ENCODE results near the gene SLC16A3.
"Not testable (repeated sequence)": the region's sequence is repeated elsewhere in the genome, so short reads cannot be mapped to it uniquely, and the experiment has no call there.

The SLC16A3 gene

DNA sequence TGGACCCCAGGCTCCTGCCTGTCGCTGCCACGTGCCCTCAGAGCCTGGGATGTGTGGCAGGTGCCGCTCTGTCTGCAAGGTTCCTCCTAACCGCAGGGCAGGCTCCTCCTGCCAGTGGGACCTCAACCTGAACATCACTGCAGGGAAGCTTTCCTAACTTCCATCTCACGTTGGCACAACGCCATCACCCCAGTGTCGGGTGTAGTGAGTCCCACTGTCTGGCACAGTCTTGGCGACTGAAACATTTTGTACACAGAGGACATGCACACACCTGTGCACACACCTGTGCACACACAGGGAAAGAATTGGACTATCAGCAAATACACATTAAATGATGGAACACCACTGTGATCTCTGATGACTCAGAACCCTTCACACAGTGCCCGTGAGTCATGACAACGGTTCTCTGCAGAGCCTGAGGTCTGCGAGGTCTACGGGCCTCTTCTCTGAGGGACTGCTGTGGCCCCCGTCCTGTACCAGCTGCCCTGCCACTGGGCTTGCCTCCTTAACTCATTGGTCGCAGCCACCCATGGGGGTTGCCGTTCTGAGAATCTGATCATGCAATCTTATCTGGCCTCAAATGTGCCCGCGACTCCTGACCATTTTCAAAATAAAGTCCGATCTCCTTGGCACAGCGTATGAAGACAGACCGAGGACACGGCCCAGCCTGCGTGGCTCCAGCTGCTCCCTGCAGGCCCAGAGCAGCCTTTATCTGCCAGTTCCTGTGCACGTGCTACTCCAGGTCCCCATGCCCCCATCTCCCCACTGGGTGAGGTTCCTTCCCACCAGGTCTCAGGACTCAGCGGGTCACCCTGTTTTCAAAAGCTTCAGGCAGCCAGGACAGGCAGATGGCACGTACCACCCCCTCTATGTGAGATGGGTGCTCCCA is 23.8 kb upstream of the SLC16A3 start:
- DNase-seq (ENCODE audit: low read depth), result no peak

- peak; percentile 77 for DNase-seq (ENCODE audit: low read depth)
Measured at GRCh38 chr17:82205720-82206508, 22.9 kb upstream of the SLC16A3 start.

DNA sequence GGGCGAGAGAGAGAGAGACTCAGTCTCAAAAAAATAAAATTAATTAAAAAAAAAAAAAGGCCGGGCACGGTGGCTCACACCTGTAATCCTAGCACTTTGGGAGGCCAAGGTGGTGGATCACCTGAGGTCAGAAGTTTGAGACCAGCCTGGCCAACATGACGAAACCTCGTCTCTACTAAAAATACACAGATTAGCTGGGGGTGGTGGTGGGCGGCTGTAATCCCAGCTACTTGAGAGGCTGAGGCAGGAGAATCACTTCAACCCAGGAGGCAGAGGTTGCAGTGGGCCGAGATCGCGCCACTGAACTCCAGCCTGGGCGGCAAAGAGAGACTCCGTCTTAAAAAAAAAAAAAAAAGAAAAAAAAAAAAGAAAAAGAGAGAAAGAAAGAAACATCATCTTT is 18.2 kb upstream of the SLC16A3 start:
- DNase-seq (ENCODE audit: low read depth), result not testable (repeated sequence)

DNA sequence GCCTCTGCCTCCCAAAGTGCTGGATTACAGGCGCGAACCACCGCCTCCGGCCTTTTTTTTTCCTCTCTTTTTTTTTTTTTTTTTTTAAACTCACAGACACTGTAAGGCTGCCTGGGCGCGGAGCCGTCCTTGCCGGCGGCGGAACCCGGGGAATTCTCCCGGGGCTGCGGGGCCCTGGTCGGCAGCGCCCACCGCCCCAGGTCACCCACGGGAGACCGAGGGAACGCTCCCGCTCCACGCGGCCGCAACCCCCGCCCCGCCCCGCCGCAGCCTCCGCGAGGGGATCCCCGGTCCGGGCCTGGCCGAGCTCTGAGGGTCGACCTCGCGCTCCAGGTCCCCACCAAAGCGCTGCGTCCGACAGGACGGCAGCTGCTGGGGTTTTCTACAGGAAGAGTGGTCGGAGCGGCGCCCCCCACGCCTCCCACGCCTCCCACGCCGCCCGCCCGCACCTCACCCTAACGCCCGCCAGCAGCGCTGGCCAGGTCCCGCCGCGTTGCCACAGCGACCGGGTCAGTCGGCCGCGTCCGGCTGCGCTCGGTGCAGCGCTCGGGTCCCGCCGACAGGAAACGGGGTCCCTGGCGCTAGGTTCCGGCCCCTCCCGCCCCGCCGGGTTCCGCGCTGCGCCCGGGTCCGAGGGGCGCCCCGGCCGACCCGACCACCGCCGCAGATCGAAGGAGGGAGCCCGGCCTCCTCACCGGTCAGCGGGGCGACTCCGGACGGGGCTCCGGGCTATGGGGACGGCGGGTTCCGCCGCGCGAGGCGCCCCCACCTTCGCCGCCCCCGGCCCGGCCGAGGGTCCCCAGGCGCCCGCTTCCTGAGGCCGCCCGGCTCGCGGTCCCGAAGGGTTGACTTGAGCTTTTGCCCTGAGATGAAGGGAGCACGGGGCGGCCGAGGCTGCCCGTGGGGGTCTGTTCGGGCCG is 16.3 kb upstream of the SLC16A3 start, which contains the start of gene CCDC57:
CCDC57 (minus strand) TSS at position 512 of the 920 bp plus-strand sequence. CDS start 10,898 bp downstream, outside the sequence.
- peak; percentile 62 for DNase-seq (ENCODE audit: low read depth)

DNA sequence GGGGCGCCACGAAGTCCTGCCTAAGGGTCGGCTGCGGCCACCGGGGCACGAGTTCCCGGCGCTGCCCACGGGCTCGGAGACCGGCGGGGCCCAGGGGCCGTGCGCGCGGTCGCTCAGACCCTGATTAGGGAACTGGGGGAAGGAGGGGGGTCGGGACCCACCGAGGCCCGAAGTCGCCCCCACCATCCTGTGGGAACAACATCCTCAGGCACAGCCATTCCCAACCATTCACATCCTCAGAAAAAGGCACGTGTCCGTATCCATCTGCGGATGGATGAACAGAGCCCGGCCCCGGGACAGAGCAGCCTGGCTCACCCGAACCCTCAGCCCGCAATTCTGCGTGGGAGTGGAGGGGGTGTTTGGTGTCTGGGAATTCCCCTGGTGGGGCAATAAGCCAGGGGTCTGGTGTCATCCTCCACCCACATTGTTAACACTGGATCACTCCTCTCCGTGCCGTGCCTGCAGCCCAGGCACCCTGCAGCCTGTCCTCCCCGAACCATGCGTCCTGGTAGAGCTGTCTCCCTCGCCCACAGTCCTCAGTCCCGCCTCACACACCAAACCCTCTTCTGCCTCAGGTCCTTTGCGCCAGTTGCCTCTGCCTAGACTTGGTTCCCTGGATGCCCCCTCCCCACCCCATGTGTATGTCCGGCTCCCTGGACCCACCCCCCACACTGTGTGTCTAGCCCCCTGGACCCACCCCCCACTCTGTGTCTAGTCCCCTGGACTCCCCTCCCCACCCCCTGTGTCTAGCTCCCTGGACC is 15.4 kb upstream of the SLC16A3 start:
- DNase-seq (ENCODE audit: low read depth), result peak; percentile 57

DNA sequence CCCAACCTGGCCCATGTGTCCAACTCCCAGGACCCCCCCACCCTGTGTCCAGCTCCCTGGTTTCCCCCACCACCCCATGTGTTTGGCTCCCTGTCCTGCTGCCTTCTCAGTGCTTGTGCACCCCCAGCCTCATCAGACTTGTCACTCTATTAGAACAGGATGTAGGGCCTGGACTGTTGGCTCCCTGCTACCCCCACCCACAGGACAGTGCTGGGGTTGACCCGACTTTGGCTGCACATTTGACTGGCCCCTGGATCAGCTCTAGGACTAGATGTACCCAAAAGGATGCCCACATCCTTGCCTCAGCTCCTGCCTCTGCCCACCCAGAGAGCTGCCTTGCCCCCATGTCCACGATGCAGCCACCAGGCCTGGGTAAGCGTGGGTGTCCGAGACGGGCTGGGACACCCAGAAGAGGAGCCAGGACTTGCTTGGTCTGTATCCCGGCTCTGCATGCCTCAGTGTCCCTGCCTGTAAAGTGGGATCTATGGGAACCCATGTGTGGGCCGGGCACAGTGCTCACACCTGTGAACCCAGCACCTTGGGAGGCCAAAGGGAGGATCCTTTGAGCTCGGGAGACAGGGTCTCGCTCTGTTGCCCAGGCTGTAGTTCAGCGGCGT is 14.7 kb upstream of the SLC16A3 start:
- no peak for DNase-seq (ENCODE audit: low read depth)

DNA sequence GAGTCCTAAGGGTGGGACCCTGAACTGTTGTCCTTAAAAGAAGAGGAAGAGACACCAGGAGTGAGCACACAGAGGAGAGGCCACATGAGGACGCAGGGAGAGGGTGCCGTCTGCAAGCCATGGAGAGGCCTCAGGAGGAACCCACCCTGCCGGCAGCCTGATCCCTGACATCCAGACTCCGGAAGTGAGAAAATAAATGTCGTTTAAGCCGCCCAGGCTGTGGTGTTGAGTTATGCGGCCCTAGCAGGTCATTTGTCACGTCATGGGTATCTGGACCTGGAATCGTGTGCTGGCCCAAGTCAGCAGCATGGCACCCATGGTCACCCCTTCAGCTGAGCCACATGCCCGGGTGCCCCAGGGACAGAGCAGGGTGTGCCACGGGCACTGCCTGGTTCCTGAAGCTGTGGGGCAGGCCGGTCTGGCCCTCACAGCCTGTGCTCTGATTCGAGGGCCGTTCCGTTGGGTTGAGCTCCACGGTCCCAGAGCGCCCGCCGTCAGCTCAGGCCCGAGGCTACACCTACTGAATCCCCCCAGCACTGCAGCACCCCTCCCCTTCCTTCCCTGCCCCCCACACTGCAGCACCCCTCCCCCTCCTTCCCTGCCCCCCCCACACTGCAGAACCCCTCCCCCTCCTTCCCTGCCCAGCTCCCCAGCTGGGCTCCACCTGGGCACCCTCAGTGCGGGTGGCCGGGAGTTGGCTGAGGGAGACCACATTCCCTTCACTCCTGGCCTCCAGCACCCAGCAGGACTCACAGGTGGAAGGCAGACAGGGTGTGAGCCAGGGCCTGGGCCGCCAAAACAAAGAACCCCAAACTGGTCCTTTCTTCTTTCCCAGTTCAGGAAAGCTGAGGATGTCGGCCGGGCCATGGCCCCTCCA is 13.5 kb upstream of the SLC16A3 start:
- DNase-seq (ENCODE audit: low read depth), result no peak

DNA sequence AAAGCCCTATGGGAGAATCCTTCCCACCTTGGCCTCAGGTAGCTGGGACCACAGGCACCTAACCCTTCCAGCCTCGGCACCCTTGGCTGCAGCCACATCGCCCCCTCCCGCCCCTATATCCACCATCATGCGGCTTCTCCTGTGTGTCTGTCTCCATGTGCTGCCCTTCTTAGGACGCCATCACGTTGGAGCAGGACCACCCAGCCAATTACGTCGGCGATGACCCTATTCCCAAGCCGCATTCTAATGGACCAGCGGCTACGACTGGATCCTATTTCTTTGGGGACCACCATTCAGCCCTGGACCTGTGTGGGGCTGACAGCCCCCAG is 12.9 kb upstream of the SLC16A3 start:
- no peak for DNase-seq (ENCODE audit: low read depth)

DNA sequence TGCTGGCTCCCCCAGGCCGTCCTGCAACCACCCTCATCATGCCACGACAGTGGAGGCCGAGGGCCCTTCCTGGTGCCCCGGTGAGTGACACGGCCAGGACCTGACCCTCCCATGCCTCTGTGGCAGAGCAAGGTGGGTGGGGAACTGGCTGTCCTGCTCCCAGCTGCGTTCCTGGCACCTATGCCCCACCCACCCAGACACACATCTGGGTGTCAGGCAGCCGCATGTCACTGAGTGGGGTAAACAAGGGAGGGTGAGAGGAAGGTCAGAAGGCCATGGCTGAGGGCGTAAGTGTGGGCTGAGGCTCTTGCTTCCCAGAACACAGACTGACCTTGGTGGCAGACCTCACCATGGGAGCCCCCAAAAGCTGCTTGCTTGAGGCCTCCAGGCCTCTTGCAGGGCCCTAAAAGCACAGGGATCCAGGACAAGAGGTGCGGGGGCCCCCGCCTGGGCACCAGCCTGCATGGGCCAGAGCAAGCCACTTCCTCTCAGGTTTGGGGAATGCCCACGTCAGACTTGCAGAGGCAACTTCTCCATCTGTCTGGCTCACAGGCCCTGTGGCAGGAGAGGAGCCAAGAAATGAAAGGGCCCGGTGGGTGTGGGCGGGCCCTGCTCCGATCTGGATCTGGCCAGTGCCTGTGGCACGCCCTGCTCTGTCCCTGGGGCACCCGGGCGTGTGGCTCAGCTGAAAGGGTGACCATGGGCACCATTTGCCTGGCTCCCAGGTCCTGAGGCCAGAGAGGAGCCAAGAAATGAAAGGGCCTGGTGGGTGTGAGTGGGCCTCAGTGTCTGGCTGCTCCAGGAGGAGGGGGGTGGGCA is 12.3 kb upstream of the SLC16A3 start:
- peak; percentile 85 for DNase-seq (ENCODE audit: low read depth)

DNA sequence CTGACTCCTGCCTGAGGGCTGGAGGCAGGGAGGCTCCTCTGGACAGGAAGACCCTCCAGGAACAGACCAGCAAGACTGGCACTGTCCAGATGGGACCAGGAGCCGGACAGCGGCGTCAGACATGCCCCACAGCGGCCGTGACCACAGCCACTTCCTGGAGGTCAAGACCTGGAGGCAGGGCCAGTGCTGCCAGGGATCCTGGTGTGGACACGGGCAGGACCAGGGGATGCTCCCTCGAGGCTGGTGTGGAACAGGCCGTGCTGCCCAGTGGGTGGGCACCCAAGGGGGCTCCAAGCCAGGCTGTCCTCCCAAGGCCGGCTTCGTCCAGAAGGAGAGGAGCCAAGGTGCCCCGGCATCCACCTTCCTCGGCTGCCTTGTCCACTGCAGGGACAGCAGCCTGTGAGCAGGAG is 11.7 kb upstream of the SLC16A3 start:
- DNase-seq (ENCODE audit: low read depth), result no peak

DNA sequence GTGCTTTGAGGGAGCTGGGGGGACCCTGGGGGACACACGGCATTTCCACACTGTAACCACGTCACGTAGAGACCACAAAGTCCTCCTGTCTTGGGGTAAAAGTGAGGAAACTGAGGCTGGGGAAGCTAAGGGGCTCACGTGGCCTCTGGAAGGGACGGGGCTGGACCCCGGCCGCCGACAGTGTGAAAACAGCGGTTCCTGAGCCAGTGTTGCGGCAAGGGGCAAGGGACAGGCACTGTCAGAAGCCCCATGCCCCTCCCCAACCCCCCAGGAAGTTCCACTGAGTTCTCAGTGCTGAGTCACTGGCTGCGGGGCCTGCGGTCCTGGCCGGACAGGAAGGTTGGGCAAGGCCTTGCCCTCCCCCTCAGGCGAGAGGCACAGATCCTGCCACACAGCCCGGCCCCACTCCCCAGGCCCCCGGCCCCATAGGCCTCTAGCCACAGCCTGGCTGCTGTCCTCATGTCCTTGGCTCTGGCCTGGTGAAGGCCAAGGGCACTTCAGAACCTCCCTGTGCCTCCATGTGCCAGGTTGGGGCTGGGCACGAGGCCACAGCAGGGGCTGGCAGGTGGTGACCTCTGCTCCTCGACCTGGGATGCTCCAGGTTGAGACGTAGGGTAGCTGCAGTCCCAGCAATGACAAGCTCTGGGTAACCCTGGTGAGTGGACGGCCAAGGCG is 11.2 kb upstream of the SLC16A3 start:
- peak; percentile 81 for DNase-seq (ENCODE audit: low read depth)

DNA sequence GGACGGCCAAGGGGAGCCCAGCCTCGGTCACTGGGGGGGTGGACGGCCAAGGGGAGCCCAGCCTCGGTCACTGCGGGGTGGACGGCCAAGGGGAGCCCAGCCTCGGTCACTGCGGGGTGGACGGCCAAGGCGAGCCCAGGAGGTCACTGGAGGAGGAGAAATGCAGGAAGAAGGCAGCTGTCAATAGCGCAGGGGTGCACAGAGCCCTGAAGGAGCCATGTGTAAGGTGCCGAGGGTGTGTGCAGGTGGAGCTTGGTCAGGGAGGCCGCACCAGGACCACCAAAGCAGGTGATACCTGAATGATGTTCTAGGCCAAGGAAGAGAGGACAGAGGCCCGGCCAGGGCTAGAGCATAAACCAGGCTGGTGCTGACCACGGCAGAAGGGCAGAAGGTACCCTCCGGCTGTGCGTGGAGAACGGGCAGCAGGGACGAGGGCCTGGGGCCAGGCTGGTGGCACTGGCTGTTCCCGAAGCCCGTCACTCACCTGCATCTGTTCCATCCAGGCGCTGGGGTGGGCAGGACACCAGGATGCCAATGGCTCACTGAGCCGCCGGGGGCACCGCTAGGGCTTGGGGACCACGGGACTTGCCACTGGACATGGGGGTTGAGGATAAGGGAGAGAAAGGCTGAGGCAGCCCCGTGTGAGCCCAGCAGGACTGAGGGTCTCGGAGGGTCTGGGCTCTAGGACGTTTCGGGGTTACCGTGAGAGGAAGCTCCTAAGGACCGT is 10.3 kb upstream of the SLC16A3 start:
- no peak for DNase-seq (ENCODE audit: low read depth)

- no peak for DNase-seq (ENCODE audit: low read depth)
Measured at GRCh38 chr17:82219083-82219482, 9.8 kb upstream of the SLC16A3 start.

GRCh38 chr17:82219753-82220709 is 8.8 kb upstream of the SLC16A3 start:
- no peak for DNase-seq (ENCODE audit: low read depth)

GRCh38 chr17:82221341-82221902 is 7.4 kb upstream of the SLC16A3 start:
- DNase-seq (ENCODE audit: low read depth), result no peak

DNA sequence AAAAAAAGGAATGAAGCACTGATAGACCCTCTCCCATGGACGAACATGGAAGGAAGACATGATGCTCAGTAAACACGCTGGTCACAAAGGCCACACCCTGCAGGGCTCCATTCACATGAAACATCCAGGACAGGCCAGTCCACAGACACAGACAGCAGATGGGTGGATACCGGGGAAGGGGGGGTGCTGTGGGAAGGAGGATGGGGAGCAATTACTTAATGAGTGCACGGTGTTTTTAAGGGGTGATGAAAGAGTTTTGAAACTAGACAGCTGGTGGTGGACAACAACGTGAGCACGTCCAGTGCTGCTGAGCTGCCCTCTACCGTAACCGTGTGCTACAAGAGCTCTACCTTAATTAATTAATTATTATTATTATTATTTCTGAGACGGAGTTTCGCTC is 6.0 kb upstream of the SLC16A3 start:
- no peak for DNase-seq (ENCODE audit: low read depth)

All from GM04504 (cell line).